ENCODE results near the gene TSC22D2.

DNA sequence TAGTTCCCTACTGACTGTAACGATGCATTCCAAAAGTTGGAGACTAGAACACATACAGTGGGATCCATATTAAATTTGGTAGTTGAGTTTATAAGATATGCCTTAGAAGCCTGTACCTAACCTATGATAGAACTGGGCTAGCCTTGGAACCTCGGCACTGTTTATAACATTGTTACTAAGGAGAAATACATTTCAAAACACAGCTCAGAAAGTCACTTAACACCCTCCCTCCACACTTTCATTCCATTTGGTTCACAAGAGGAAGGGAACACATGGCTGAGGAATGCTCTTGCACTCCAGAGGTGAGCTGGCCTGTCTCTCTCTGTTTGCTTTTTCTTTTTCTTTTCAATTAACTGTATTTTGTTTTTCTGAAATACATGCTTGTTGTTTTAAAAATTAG, 48.7 kb upstream of the TSC22D2 start:
- TF ChIP-seq, protein P1, sequence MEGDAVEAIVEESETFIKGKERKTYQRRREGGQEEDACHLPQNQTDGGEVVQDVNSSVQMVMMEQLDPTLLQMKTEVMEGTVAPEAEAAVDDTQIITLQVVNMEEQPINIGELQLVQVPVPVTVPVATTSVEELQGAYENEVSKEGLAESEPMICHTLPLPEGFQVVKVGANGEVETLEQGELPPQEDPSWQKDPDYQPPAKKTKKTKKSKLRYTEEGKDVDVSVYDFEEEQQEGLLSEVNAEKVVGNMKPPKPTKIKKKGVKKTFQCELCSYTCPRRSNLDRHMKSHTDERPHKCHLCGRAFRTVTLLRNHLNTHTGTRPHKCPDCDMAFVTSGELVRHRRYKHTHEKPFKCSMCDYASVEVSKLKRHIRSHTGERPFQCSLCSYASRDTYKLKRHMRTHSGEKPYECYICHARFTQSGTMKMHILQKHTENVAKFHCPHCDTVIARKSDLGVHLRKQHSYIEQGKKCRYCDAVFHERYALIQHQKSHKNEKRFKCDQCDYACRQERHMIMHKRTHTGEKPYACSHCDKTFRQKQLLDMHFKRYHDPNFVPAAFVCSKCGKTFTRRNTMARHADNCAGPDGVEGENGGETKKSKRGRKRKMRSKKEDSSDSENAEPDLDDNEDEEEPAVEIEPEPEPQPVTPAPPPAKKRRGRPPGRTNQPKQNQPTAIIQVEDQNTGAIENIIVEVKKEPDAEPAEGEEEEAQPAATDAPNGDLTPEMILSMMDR (IDR thresholded peaks at IDR 0.05 in 2 of 3, conservative IDR thresholded peaks at IDR 0.05 in 1 of 3; ENCODE audit: control insufficient read depth in 2 of 3, extremely low read depth in 1 of 3, insufficient read depth in 1 of 3, low read depth in 3 of 3, low read length in 3 of 3) = no peak
- TF ChIP-seq, protein P2, sequence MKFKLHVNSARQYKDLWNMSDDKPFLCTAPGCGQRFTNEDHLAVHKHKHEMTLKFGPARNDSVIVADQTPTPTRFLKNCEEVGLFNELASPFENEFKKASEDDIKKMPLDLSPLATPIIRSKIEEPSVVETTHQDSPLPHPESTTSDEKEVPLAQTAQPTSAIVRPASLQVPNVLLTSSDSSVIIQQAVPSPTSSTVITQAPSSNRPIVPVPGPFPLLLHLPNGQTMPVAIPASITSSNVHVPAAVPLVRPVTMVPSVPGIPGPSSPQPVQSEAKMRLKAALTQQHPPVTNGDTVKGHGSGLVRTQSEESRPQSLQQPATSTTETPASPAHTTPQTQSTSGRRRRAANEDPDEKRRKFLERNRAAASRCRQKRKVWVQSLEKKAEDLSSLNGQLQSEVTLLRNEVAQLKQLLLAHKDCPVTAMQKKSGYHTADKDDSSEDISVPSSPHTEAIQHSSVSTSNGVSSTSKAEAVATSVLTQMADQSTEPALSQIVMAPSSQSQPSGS (IDR thresholded peaks at IDR 0.05; ENCODE audit: low read length) = no peak

All from GM12878 (cell line).